Measurements from ENCODE around the gene PCMT1. TPM values are rescaled to one million over a fixed set of nuclear protein-coding genes. Genes with fewer than 3 reads are reported as not detected.

Gene PCMT1
- total RNA-seq, 5 donors from 2014 or later (not counting 1 experiment from before 2014, with no cell fraction given) = 33.9 to 63.1 (median 53.1) TPM

- peaks cover 0 to 3% of the 10 kb centered on the region in 2 experiments for H3K4me1 ChIP-seq (ENCODE audit: control insufficient read depth in 1 of 2, extremely low read depth in 1 of 2, insufficient read depth in 2 of 2, low read length in 2 of 2)
- Mint-ChIP-seq H3K36me3 (peaks cover 30% of the 10 kb centered on the region), H3K4me1 (peaks cover 5 to 27% (median 18%) of the 10 kb centered on the region in 3 donors), H3K27ac (no peak overlapping the region), H3K9me3 (no peaks in the 10 kb centered on the region), H3K27me3 (no peaks in the 10 kb centered on the region), H3K4me3 (no peak overlapping the region)
- ChIA-PET POLR2A (interaction anchor here in 1 of 2 donors (0.7 kb wide), 1 partner anchor 582 kb away, joined by 7 read pairs; no protein-coding TSS in a partner anchor), CTCF (interaction anchor here in 1 of 2 donors (0.7 kb wide), 1 partner anchor 12 kb away, joined by 3 read pairs; no protein-coding TSS in a partner anchor)
- H3K4me3 ChIP-seq (ENCODE audit: control insufficient read depth in 1 of 2, extremely low read depth in 1 of 2, low read length in 1 of 2) = no peak overlapping the region
- DNase-seq (no peak), ATAC-seq (replicated peaks in 1 of 4) (no peak)
- no peaks in the 10 kb centered on the region for H3K27me3 ChIP-seq (replicated peaks in 1 of 2; ENCODE audit: control insufficient read depth in 2 of 2, extremely low read depth in 1 of 2, insufficient read depth in 2 of 2, low read length in 1 of 2)
- peaks cover 0 to 15% of the 10 kb centered on the region in 2 donors for H3K36me3 ChIP-seq (ENCODE audit: control insufficient read depth in 2 of 2, extremely low read depth in 1 of 2, insufficient read depth in 1 of 2, low read length in 1 of 2)
- no peak overlapping the region for H3K27ac ChIP-seq (ENCODE audit: low read length)
- WGBS (ENCODE audit: insufficient coverage) = no CpG with 5 or more reads among the region's 2 CpGs
- no peaks in the 10 kb centered on the region for H3K9me3 ChIP-seq
Measured at GRCh38 chr6:149809798-149810197, 60.3 kb downstream of the PCMT1 start.

GRCh38 chr6:149813351-149813750 is 63.8 kb downstream of the PCMT1 start:
- H3K36me3 Mint-ChIP-seq = peaks cover 27% of the 10 kb centered on the region
- Histone ChIP-seq H3K4me3 (ENCODE audit: control insufficient read depth in 1 of 2, extremely low read depth in 1 of 2, low read length in 1 of 2) (no peak overlapping the region), H3K27me3 (replicated peaks in 1 of 2; ENCODE audit: control insufficient read depth in 2 of 2, extremely low read depth in 1 of 2, insufficient read depth in 2 of 2, low read length in 1 of 2) (no peaks in the 10 kb centered on the region), H3K4me1 (ENCODE audit: control insufficient read depth in 1 of 2, extremely low read depth in 1 of 2, insufficient read depth in 2 of 2, low read length in 2 of 2) (no peaks in the 10 kb centered on the region), H3K9me3 (no peaks in the 10 kb centered on the region), H3K27ac (ENCODE audit: low read length) (no peak overlapping the region), H3K36me3 (ENCODE audit: control insufficient read depth in 2 of 2, extremely low read depth in 1 of 2, insufficient read depth in 1 of 2, low read length in 1 of 2) (peaks cover 0 to 15% of the 10 kb centered on the region in 2 donors)
- H3K9me3 Mint-ChIP-seq = no peaks in the 10 kb centered on the region
- WGBS (ENCODE audit: insufficient coverage) = 100% methylated on average over 2 of the region's 3 CpGs
- H3K4me1 Mint-ChIP-seq = peaks cover 0 to 13% (median 10%) of the 10 kb centered on the region in 3 donors
- ATAC-seq (replicated peaks in 1 of 4) (no peak), DNase-seq (no peak)
- ChIA-PET CTCF (interaction anchor here in 1 of 2 donors (0.6 kb wide), 1 partner anchor 551 kb away, joined by 3 read pairs; no protein-coding TSS in a partner anchor), POLR2A (no interaction called here)
- no peak overlapping the region for H3K4me3 Mint-ChIP-seq
- no peaks in the 10 kb centered on the region for H3K27me3 Mint-ChIP-seq
- H3K27ac Mint-ChIP-seq = no peak overlapping the region

- Mint-ChIP-seq H3K27ac (no peak overlapping the region), H3K36me3 (peaks cover 18% of the 10 kb centered on the region), H3K4me3 (no peak overlapping the region), H3K4me1 (peaks cover 0 to 6% (median 3%) of the 10 kb centered on the region in 3 donors), H3K9me3 (no peaks in the 10 kb centered on the region), H3K27me3 (no peaks in the 10 kb centered on the region)
- Histone ChIP-seq H3K9me3 (no peaks in the 10 kb centered on the region), H3K27ac (ENCODE audit: low read length) (no peak overlapping the region), H3K4me3 (ENCODE audit: control insufficient read depth in 1 of 2, extremely low read depth in 1 of 2, low read length in 1 of 2) (no peak overlapping the region), H3K36me3 (ENCODE audit: control insufficient read depth in 2 of 2, extremely low read depth in 1 of 2, insufficient read depth in 1 of 2, low read length in 1 of 2) (peaks cover 0 to 8% of the 10 kb centered on the region in 2 donors), H3K4me1 (ENCODE audit: control insufficient read depth in 1 of 2, extremely low read depth in 1 of 2, insufficient read depth in 2 of 2, low read length in 2 of 2) (no peaks in the 10 kb centered on the region), H3K27me3 (replicated peaks in 1 of 2; ENCODE audit: control insufficient read depth in 2 of 2, extremely low read depth in 1 of 2, insufficient read depth in 2 of 2, low read length in 1 of 2) (no peaks in the 10 kb centered on the region)
- ATAC-seq (replicated peaks in 1 of 4) (no peak), DNase-seq (no peak)
- WGBS (ENCODE audit: insufficient coverage) = no CpG with 5 or more reads among the region's 4 CpGs
- POLR2A ChIA-PET = interaction anchor here in 1 of 2 donors (0.7 kb wide), 1 partner anchor 128 kb away, joined by 18 read pairs; no protein-coding TSS in a partner anchor
- CTCF ChIA-PET = no interaction called here
Measured at GRCh38 chr6:149815788-149816187, 66.2 kb downstream of the PCMT1 start.

GRCh38 chr6:149820506-149820905 is 71.0 kb downstream of the PCMT1 start:
- Mint-ChIP-seq H3K27me3 (peaks cover 0 to 5% of the 10 kb centered on the region in 2 donors), H3K4me3 (no peak overlapping the region), H3K27ac (no peak overlapping the region), H3K9me3 (no peaks in the 10 kb centered on the region), H3K36me3 (peaks cover 5% of the 10 kb centered on the region), H3K4me1 (no peaks in the 10 kb centered on the region)
- Histone ChIP-seq H3K9me3 (no peaks in the 10 kb centered on the region), H3K27ac (ENCODE audit: low read length) (no peak overlapping the region), H3K4me1 (ENCODE audit: control insufficient read depth in 1 of 2, extremely low read depth in 1 of 2, insufficient read depth in 2 of 2, low read length in 2 of 2) (no peaks in the 10 kb centered on the region), H3K36me3 (ENCODE audit: control insufficient read depth in 2 of 2, extremely low read depth in 1 of 2, insufficient read depth in 1 of 2, low read length in 1 of 2) (no peaks in the 10 kb centered on the region), H3K4me3 (ENCODE audit: control insufficient read depth in 1 of 2, extremely low read depth in 1 of 2, low read length in 1 of 2) (no peak overlapping the region), H3K27me3 (replicated peaks in 1 of 2; ENCODE audit: control insufficient read depth in 2 of 2, extremely low read depth in 1 of 2, insufficient read depth in 2 of 2, low read length in 1 of 2) (no peaks in the 10 kb centered on the region)
- 81% methylated on average over 3 of the region's 7 CpGs for WGBS (ENCODE audit: insufficient coverage)
- ChIA-PET POLR2A (no interaction called here), CTCF (interaction anchor here in 1 of 2 donors (0.7 to 1.3 kb wide), 2 partner anchors 13 to 16 kb away, joined by 9 to 15 read pairs; no protein-coding TSS in a partner anchor)
- ATAC-seq (replicated peaks in 1 of 4) = no peak
- no peak for DNase-seq

- Histone ChIP-seq H3K4me1 (ENCODE audit: control insufficient read depth in 1 of 2, extremely low read depth in 1 of 2, insufficient read depth in 2 of 2, low read length in 2 of 2) (no peaks in the 10 kb centered on the region), H3K4me3 (ENCODE audit: control insufficient read depth in 1 of 2, extremely low read depth in 1 of 2, low read length in 1 of 2) (no peak overlapping the region), H3K27me3 (replicated peaks in 1 of 2; ENCODE audit: control insufficient read depth in 2 of 2, extremely low read depth in 1 of 2, insufficient read depth in 2 of 2, low read length in 1 of 2) (no peaks in the 10 kb centered on the region), H3K27ac (ENCODE audit: low read length) (no peak overlapping the region), H3K36me3 (ENCODE audit: control insufficient read depth in 2 of 2, extremely low read depth in 1 of 2, insufficient read depth in 1 of 2, low read length in 1 of 2) (no peaks in the 10 kb centered on the region), H3K9me3 (no peaks in the 10 kb centered on the region)
- H3K36me3 Mint-ChIP-seq = peaks cover 3% of the 10 kb centered on the region
- ATAC-seq (replicated peaks in 1 of 4) (no peak), DNase-seq (no peak)
- no peak overlapping the region for H3K27ac Mint-ChIP-seq
- ChIA-PET CTCF (interaction anchor here in 1 of 2 donors (0.7 kb wide), 1 partner anchor 14 kb away, joined by 15 read pairs; no protein-coding TSS in a partner anchor), POLR2A (no interaction called here)
- H3K4me3 Mint-ChIP-seq = no peak overlapping the region
- H3K4me1 Mint-ChIP-seq = no peaks in the 10 kb centered on the region
- no peaks in the 10 kb centered on the region for H3K9me3 Mint-ChIP-seq
- H3K27me3 Mint-ChIP-seq = peaks cover 0 to 5% of the 10 kb centered on the region in 2 donors
- WGBS (ENCODE audit: insufficient coverage) = 100% methylated on average over 1 of the region's 1 CpG
Measured at GRCh38 chr6:149821492-149821891, 72.0 kb downstream of the PCMT1 start.

GRCh38 chr6:149823013-149823412 is 73.5 kb downstream of the PCMT1 start:
- no peaks in the 10 kb centered on the region for H3K36me3 ChIP-seq (ENCODE audit: control insufficient read depth in 2 of 2, extremely low read depth in 1 of 2, insufficient read depth in 1 of 2, low read length in 1 of 2)
- WGBS (ENCODE audit: insufficient coverage) = 80% methylated on average over 4 of the region's 4 CpGs
- ATAC-seq (replicated peaks in 1 of 4) = no peak
- no peaks in the 10 kb centered on the region for H3K4me1 ChIP-seq (ENCODE audit: control insufficient read depth in 1 of 2, extremely low read depth in 1 of 2, insufficient read depth in 2 of 2, low read length in 2 of 2)
- H3K9me3 ChIP-seq = no peaks in the 10 kb centered on the region
- ChIA-PET CTCF (interaction anchor here in 1 of 2 donors (0.6 kb wide), 1 partner anchor 1650 kb away, joined by 5 read pairs; no protein-coding TSS in a partner anchor), POLR2A (no interaction called here)
- no peak overlapping the region for H3K27ac ChIP-seq (ENCODE audit: low read length)
- Mint-ChIP-seq H3K9me3 (no peaks in the 10 kb centered on the region), H3K27me3 (peaks cover 0 to 5% of the 10 kb centered on the region in 2 donors), H3K4me3 (no peak overlapping the region), H3K4me1 (no peaks in the 10 kb centered on the region), H3K27ac (no peak overlapping the region), H3K36me3 (peaks cover 3% of the 10 kb centered on the region)
- DNase-seq = no peak
- H3K27me3 ChIP-seq (replicated peaks in 1 of 2; ENCODE audit: control insufficient read depth in 2 of 2, extremely low read depth in 1 of 2, insufficient read depth in 2 of 2, low read length in 1 of 2) = no peaks in the 10 kb centered on the region
- H3K4me3 ChIP-seq (ENCODE audit: control insufficient read depth in 1 of 2, extremely low read depth in 1 of 2, low read length in 1 of 2) = no peak overlapping the region

Measured in T-cell (primary cell).